OCI-LY1 (cell line): ENCODE data around the gene FKBP8.

ENCODE experiments used
- H2AFZ ChIP-seq: fragments of 200-600 bp; sonication (generic), shearing (Covaris generic); 2 replicates; pipeline ENCODE4 v1.6.0; 2014; ENCODE audit warnings: antibody characterized with exemption, mild to moderate bottlenecking, low read length
- H3F3A ChIP-seq: fragments of 200-600 bp; sonication (generic), shearing (Covaris generic); 2 replicates; pipeline ENCODE4 v1.6.0; 2014; ENCODE audit warnings: mild to moderate bottlenecking, antibody characterized with exemption, low read length, moderate library complexity; ENCODE audit not compliant: insufficient read depth
- H3K27ac ChIP-seq: fragments of 200-600 bp; sonication (generic); 2 replicates; pipeline ENCODE4 v1.5.1; 2014; ENCODE audit warnings: low read length, mixed run types, mild to moderate bottlenecking, low read depth; ENCODE audit not compliant: poor library complexity, severe bottlenecking
- H3K27me3 ChIP-seq: fragments of 200-600 bp; sonication (generic); 2 replicates; pipeline ENCODE4 v1.6.0; 2014; ENCODE audit warnings: antibody characterized with exemption, mild to moderate bottlenecking, low read length, moderate library complexity; ENCODE audit not compliant: insufficient read depth
- H3K36me3 ChIP-seq: fragments of 200-600 bp; sonication (generic); 2 replicates; pipeline ENCODE4 v1.6.1; 2014; ENCODE audit warnings: mild to moderate bottlenecking, antibody characterized with exemption, low read length, moderate library complexity, mixed read lengths; ENCODE audit not compliant: insufficient read depth
- H3K4me1 ChIP-seq: fragments of 200-600 bp; sonication (generic); 2 replicates; pipeline ENCODE4 v1.5.1; 2014; ENCODE audit warnings: mild to moderate bottlenecking, low read length, moderate library complexity; ENCODE audit not compliant: insufficient read depth, severe bottlenecking
- H3K4me2 ChIP-seq: fragments of 200-600 bp; sonication (generic), shearing (Covaris generic); 2 replicates; pipeline ENCODE4 v1.6.1; 2014; ENCODE audit warnings: low read length
- H3K4me3 ChIP-seq: fragments of 200-600 bp; sonication (generic); 2 replicates; pipeline ENCODE4 v1.5.1; 2014; ENCODE audit warnings: low read length, low read depth, mild to moderate bottlenecking, mixed read lengths; ENCODE audit not compliant: poor library complexity, severe bottlenecking
- H3K79me2 ChIP-seq: fragments of 200-600 bp; shearing (Covaris generic); 2 replicates; pipeline ENCODE4 v1.6.1; 2016; ENCODE audit warnings: mixed run types, low read length, mixed read lengths; ENCODE audit not compliant: insufficient read depth
- H3K9ac ChIP-seq: fragments of 200-600 bp; sonication (generic), shearing (Covaris generic); 2 replicates; pipeline ENCODE4 v1.6.1; 2014; ENCODE audit warnings: mild to moderate bottlenecking, low read length, mixed read lengths
- H3K9me2 ChIP-seq: fragments of 200-600 bp; sonication (generic), shearing (Covaris generic); 2 replicates; pipeline ENCODE4 v1.6.1; 2014; ENCODE audit warnings: low read depth, mild to moderate bottlenecking, low read length, mixed read lengths
- H3K9me3 ChIP-seq: fragments of 200-600 bp; shearing (Covaris generic); 2 replicates; pipeline ENCODE4 v1.6.1; 2014; ENCODE audit warnings: low read length, mixed read lengths
- H4K20me1 ChIP-seq: fragments of 200-600 bp; sonication (generic), shearing (Covaris generic); 2 replicates; pipeline ENCODE4 v1.6.0; 2016; ENCODE audit warnings: mild to moderate bottlenecking, low read length; ENCODE audit not compliant: insufficient read depth
- CTCF ChIP-seq: fragments of 200-600 bp; sonication (generic), shearing (Covaris generic); IDR thresholded peaks from 2 replicates; pipeline ENCODE4 v1.5.1; 2017; ENCODE audit warnings: mild to moderate bottlenecking, antibody characterized with exemption, low read length, moderate library complexity, mixed read lengths
- EZH2 ChIP-seq: fragments of 200-600 bp; sonication (generic), shearing (Covaris generic); IDR thresholded peaks from 2 replicates; pipeline ENCODE4 v1.8.0; 2017; ENCODE audit warnings: borderline replicate concordance, mixed run types, mild to moderate bottlenecking, antibody characterized with exemption, low read length, moderate library complexity, mixed read lengths

Gene FKBP8

GRCh38 chr19:18551631-18552030, 8.3 kb upstream of the FKBP8 start:
- Histone ChIP-seq H2AFZ (no peak overlapping the region), H4K20me1 (no peaks in the 10 kb centered on the region), H3K27ac (no peak overlapping the region), H3F3A (no peaks in the 10 kb centered on the region), H3K36me3 (no peaks in the 10 kb centered on the region; the same call in 1 of the 2 replicates), H3K4me1 (peaks cover 14% of the 10 kb centered on the region), H3K9me3 (no peaks in the 10 kb centered on the region), H3K79me2 (no peaks in the 10 kb centered on the region), H3K9me2 (no peaks in the 10 kb centered on the region), H3K9ac (no peak overlapping the region), H3K27me3 (no peaks in the 10 kb centered on the region), H3K4me2 (no peak overlapping the region), H3K4me3 (no peak overlapping the region)
- TF ChIP-seq EZH2 (no peak), CTCF (no peak)

GRCh38 chr19:18543814-18544475, 572 bp upstream of the FKBP8 start:
- peak overlapping the region; percentile 89 for H3K4me2 ChIP-seq
- peak overlapping the region; percentile 89 for H3K4me3 ChIP-seq
- peak overlapping the region; percentile 59 for H3K9ac ChIP-seq
- 0 out of 2 replicates have a peak, but pooled peaks cover 4% of the 10 kb centered on the region for H3K79me2 ChIP-seq
- H3F3A ChIP-seq: no peaks in the 10 kb centered on the region
- H4K20me1 ChIP-seq: no peaks in the 10 kb centered on the region
- no peaks in the 10 kb centered on the region for H3K9me3 ChIP-seq
- no peak overlapping the region for H3K27ac ChIP-seq
- H3K4me1 ChIP-seq: peaks cover 20% of the 10 kb centered on the region
- no peak for TF ChIP-seq EZH2
- peak; percentile 33; the same call in 1 of the 2 replicates for TF ChIP-seq CTCF
- H2AFZ ChIP-seq: no peak overlapping the region
- no peaks in the 10 kb centered on the region for H3K27me3 ChIP-seq
- H3K36me3 ChIP-seq: peaks cover 21% of the 10 kb centered on the region
- no peaks in the 10 kb centered on the region for H3K9me2 ChIP-seq

GRCh38 chr19:18541992-18542940, 1.1 kb downstream of the FKBP8 start:
- peaks cover 20% of the 10 kb centered on the region for H3K4me1 ChIP-seq
- TF ChIP-seq EZH2 (no peak), CTCF (no peak)
- no peaks in the 10 kb centered on the region for H3K9me2 ChIP-seq
- peaks cover 34% of the 10 kb centered on the region for H3K36me3 ChIP-seq
- peak overlapping the region; percentile 100 for H3K4me2 ChIP-seq
- H3K4me3 ChIP-seq: peak overlapping the region; percentile 89
- no peaks in the 10 kb centered on the region for H3K27me3 ChIP-seq
- no peaks in the 10 kb centered on the region for H3F3A ChIP-seq
- no peak overlapping the region for H2AFZ ChIP-seq
- 0 out of 2 replicates have a peak, but pooled peaks cover 4% of the 10 kb centered on the region for H3K79me2 ChIP-seq
- H3K27ac ChIP-seq: peak overlapping the region; percentile 73
- no peaks in the 10 kb centered on the region for H3K9me3 ChIP-seq
- H3K9ac ChIP-seq: peak overlapping the region; percentile 97
- no peaks in the 10 kb centered on the region for H4K20me1 ChIP-seq
